Skeletal muscle tissue (tissue), 4 donors: ENCODE data around the gene TRIAP1. TPM values are rescaled to one million over a fixed set of nuclear protein-coding genes. Genes with fewer than 3 reads are reported as not detected.

Experiments
- H3K27ac ChIP-seq: one replicate; pipeline ENCODE4 v1.7.0; 2013; ENCODE audit warnings: mild to moderate bottlenecking, low read depth, low read length, inconsistent platforms
- H3K27me3 ChIP-seq, 3 donors: one replicate each; pipeline ENCODE4 v1.7.0; 2013; ENCODE audit warnings: low read length in 3 of 3; ENCODE audit not compliant: control insufficient read depth in 3 of 3, insufficient read depth in 3 of 3
- H3K36me3 ChIP-seq, 3 donors: one replicate each; pipeline ENCODE4 v1.7.0; 2013; ENCODE audit warnings: low read length in 3 of 3; ENCODE audit not compliant: control insufficient read depth in 3 of 3, insufficient read depth in 3 of 3
- H3K4me1 ChIP-seq, 3 donors: one replicate each; pipeline ENCODE4 v1.7.0; 2013; ENCODE audit warnings: low read length in 3 of 3, mild to moderate bottlenecking in 3 of 3; ENCODE audit not compliant: control insufficient read depth in 3 of 3, insufficient read depth in 3 of 3
- H3K4me3 ChIP-seq, 3 donors: one replicate each; pipeline ENCODE4 v1.7.0; 2013; ENCODE audit warnings: low read length in 3 of 3
- H3K9ac ChIP-seq, 3 donors: one replicate each; pipeline ENCODE4 v1.7.0; 2013; ENCODE audit warnings: low read length in 3 of 3, mild to moderate bottlenecking in 3 of 3, moderate library complexity in 2 of 3, low read depth in 1 of 3
- H3K9me3 ChIP-seq, 3 donors: one replicate each; pipeline ENCODE4 v1.7.0; 2013; ENCODE audit warnings: low read length in 3 of 3; ENCODE audit not compliant: control insufficient read depth in 3 of 3
- total RNA-seq: library from RNA; depleted of rRNA; stranded (reverse); fragments of >200 nt; gene quantifications from one replicate; pipeline ENCODE4 v1.2.3, GENCODE V29; 2014
- donor health status: Osteomylitis.

The TRIAP1 gene
- total RNA-seq, 1 donor from 2014 or later: 18.8 TPM

DNA sequence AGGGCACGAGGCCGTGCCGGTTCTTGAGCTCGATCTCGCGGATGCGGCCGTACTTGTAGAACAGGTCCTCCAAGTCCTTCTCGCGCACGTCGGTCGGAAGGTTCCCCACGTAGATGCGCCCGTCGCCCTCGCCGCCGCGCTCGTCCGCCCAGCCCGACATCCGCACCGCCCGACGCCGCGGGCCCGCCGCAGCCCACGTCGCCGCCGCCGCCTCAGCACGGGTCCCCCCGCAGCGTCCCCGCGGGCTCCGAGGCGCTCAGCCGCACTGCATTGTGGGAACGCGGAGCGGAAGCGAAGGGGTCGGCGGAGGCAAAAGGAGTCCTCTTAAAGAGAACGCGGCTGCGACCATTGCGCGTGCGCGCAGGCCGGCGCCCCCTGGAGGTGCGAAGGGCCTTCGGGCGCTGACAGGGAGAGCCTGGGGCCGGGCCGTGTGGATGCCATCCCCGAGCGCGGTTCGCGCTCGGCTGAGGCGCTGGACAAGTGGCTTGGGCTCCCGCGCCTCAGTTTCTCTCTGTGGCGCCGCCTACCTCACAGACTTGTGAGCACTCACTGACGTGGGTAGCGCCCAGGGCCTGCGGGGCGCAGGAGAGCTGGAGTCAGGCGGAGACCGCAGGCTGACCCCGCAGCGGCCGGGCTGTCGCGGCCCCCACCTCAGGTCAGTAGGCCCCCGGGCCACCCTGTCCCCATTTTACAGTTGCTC lies 23.4 kb upstream of the TRIAP1 start, which contains the start of gene SRSF9:
Gene SRSF9 (minus strand): TSS at position 299 of the 700 bp plus-strand sequence. CDS start 139 bp downstream, at position 160.
- peaks cover 17 to 23% (median 19%) of the 10 kb centered on the region in 3 donors for H3K4me1 ChIP-seq

DNA sequence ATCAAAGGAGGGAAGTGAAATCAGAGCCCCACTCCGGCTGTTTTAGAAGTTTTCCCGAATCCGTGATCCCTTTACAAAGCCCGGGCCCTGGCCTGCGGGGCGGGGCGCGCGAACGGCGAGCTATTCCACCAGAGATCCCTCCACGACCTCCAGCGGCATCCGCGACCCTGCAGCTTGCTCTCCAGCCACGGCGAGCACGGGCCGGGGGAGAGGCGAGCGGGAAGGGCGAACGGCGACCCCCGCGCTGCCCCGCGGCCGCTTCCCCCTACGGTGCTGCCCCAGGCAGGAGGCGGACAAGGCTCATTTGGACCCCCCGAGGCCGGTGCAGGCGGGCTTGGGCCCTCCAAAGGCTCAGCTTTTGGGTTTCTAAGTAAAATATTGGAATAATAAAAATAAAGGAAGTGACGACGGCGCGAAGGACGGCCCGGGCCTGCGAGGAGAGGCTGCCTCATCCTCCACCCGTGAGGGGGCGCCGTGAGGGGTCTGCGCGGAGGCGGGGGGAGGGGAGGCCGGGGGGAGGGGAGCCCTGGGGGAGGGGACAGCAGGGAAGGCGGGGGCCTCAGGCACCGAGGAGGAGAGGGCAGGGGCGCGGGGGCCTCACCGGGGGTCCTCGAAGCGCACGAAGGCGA lies 22.8 kb upstream of the TRIAP1 start:
- peak overlapping the region; percentile 74 to 96 (median 91) for H3K4me3 ChIP-seq
- peaks cover 2 to 26% (median 23%) of the 10 kb centered on the region in 3 donors for H3K36me3 ChIP-seq
- H3K27me3 ChIP-seq: no peaks in the 10 kb centered on the region
- H3K9me3 ChIP-seq: no peaks in the 10 kb centered on the region
- H3K4me1 ChIP-seq: peaks cover 17 to 23% (median 19%) of the 10 kb centered on the region in 3 donors
- H3K9ac ChIP-seq: peak overlapping the region; percentile 86 to 93 (median 91)
- H3K27ac ChIP-seq: peak overlapping the region; percentile 80

More for the DNA sequence above, 23.4 kb upstream of the TRIAP1 start, which contains the start of gene SRSF9:
- Histone ChIP-seq H3K9me3 (no peaks in the 10 kb centered on the region), H3K9ac (peak within 1 kb of the TSS; percentile 90 to 93 (median 91)), H3K4me3 (peak within 1 kb of the TSS; percentile 91 to 96 (median 95)), H3K27ac (peak within 1 kb of the TSS; percentile 80), H3K27me3 (no peaks in the 10 kb centered on the region), H3K36me3 (peaks cover 0 to 21% (median 17%) of the 10 kb centered on the region in 3 donors)

DNA sequence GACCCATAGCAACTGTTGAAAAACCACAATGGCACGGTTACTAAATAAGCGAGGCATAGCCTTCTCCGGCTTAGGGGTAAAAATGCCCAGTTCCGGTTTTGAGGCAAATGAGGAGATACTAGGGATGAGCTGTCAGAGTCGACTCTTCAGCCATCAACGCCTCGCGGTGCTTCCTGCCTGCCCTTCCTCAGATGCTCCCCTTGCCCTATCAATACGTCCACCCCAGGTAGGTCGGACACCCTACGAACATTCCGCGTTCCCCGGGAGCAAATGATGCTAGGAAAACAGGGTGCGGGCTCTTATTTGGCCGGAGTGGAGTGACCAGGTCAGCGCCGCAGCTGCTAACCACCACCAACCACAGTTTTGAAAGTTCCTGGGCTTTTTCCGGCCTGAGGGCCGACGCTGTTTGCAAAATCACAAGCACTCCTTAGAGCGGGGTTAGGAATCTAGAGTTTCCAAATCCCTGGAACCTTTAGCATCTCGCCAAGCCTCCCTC lies 22.2 kb upstream of the TRIAP1 start:
- Histone ChIP-seq H3K27ac (peak overlapping the region; percentile 80), H3K9ac (peak overlapping the region; percentile 73 to 93 (median 86)), H3K27me3 (no peaks in the 10 kb centered on the region), H3K4me1 (peaks cover 17 to 23% (median 19%) of the 10 kb centered on the region in 3 donors), H3K4me3 (peak overlapping the region; percentile 74 to 96 (median 91)), H3K36me3 (peaks cover 7 to 32% (median 29%) of the 10 kb centered on the region in 3 donors), H3K9me3 (no peaks in the 10 kb centered on the region)

DNA sequence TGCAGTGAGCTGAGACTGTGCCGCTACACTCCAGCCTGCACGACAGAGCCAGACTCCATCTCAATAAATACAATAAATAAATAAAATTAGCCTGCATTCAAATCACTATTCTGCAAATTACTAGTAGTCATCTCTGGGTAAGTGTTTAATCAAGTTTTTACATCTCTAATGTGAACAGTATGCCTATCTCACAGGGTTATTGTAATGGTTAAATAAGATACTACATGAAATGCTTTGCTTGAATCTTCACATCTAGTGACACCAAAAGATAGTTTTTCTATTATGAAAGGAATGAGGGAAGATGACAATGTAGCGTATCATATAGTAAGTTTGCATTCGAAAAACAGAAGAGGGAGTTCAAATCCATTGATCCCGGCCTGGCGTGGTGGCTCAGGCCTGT lies 21.3 kb upstream of the TRIAP1 start:
- Histone ChIP-seq H3K4me1 (peaks cover 17 to 23% (median 19%) of the 10 kb centered on the region in 3 donors), H3K9ac (no peak overlapping the region), H3K27me3 (no peaks in the 10 kb centered on the region), H3K4me3 (no peak overlapping the region), H3K36me3 (peaks cover 16 to 41% (median 38%) of the 10 kb centered on the region in 3 donors), H3K27ac (no peak overlapping the region), H3K9me3 (no peaks in the 10 kb centered on the region)

DNA sequence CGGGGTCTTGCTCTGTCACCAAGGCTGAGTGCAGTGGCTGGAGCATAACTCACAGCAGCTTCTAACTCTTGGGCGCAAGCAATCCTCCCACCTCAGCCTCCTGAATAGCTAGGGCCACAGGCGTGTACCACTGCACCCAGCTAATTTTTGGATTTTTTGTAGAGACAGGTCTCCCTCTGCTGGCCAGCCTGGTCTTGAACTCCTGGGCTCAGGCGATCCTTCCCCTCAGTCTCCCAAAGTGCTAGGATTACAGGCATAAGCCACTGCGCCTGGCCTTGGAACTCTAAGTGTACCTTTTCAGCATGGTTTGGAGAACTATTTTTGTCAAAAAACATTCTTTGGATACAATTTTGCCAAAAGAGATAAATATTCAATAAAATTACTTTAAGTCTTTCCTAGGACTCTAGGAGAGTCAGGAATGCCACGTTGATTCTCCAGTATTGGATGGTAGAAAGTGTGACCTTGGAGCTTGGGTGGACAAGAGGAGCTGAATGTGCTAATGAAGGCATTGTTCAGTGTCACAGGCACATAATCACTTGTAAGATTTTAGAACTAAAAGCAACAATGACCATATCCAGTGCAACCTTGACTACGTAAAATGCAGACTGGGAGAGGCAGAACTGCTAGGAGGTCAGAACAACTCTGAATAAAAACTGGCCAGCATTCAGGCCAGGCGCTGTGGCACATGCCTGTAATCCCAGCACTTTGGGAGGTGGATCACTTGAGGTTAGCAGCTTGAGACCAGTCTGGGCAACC lies 20.6 kb upstream of the TRIAP1 start:
- no peak overlapping the region for H3K27ac ChIP-seq
- peaks cover 21 to 47% (median 45%) of the 10 kb centered on the region in 3 donors for H3K36me3 ChIP-seq
- peaks cover 17 to 23% (median 19%) of the 10 kb centered on the region in 3 donors for H3K4me1 ChIP-seq
- no peaks in the 10 kb centered on the region for H3K9me3 ChIP-seq
- peak overlapping the region in 1 of 3 donors; percentile 33 for H3K9ac ChIP-seq
- H3K27me3 ChIP-seq: no peaks in the 10 kb centered on the region
- no peak overlapping the region for H3K4me3 ChIP-seq

DNA sequence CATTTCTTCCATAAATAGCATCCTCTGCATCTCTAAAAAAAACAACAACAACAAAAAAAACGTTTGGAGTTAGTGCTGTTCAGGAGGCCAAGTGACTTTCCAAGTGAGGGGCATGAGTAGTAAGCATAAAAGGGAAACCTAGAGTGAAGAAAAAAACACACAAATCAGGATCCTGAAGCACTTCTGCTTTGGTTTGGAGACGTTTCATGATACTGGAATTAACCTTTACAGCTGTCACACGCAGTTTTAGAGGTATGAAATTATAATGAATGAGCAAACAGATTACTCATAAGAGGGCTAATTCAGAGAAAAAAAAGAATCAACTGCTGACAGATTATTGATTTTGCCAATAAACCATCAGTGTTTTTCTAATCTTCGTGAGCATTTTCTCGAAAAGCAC lies 19.6 kb upstream of the TRIAP1 start:
- Histone ChIP-seq H3K9ac (no peak overlapping the region), H3K27ac (no peak overlapping the region), H3K9me3 (no peaks in the 10 kb centered on the region), H3K36me3 (peaks cover 25 to 55% (median 52%) of the 10 kb centered on the region in 3 donors), H3K4me3 (no peak overlapping the region), H3K27me3 (no peaks in the 10 kb centered on the region), H3K4me1 (peaks cover 17 to 23% (median 19%) of the 10 kb centered on the region in 3 donors)

DNA sequence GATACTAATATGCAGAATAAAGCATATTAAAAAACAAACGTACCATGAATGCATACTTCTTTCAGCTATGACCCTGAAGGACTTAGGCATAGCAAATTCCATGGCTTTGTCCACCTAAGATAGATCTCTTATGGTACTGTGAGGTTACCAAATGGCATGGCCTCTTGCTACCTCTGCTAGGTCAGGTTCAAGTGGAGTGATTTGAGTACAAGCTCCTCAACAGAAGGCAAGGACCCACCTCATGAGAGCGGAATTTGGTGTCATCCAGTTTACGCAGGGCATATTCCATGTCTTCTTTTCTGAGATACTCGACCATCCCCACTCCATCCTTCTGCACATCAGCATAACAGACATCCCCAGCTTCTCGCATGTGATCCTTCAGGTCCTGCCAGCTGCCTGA lies 17.5 kb upstream of the TRIAP1 start:
- H3K27me3 ChIP-seq: no peaks in the 10 kb centered on the region
- no peak overlapping the region for H3K4me3 ChIP-seq
- peaks cover 11 to 17% (median 13%) of the 10 kb centered on the region in 3 donors for H3K4me1 ChIP-seq
- H3K27ac ChIP-seq: no peak overlapping the region
- H3K9ac ChIP-seq: no peak overlapping the region
- H3K36me3 ChIP-seq: peaks cover 30 to 70% (median 65%) of the 10 kb centered on the region in 3 donors
- no peaks in the 10 kb centered on the region for H3K9me3 ChIP-seq

DNA sequence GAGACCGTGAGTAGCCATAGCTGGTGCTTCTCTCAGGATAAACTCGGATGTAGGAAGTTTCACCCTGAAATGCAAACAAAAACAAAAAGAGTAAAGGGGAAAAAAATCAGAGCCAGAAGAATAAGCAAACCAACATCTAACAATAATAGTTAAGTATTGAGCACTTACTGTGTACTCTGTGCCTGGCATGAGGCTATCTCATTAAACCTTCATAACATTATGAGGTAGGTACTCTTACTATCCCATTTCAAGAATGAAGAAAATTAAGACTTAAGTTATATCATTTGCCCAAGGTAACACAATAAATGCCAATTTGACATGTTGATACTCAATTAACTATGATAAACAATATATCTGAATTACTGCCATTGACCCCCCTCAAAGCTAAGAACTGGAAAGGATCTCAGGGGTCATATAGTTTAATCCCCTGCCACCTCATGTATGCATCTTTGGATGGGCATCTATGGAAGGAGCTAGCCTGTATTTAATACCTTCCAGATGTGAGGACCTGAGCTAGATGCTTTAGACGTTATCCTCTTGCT lies 16.0 kb upstream of the TRIAP1 start:
- no peaks in the 10 kb centered on the region for H3K9me3 ChIP-seq
- peaks cover 34 to 80% (median 70%) of the 10 kb centered on the region in 3 donors for H3K36me3 ChIP-seq
- H3K9ac ChIP-seq: no peak overlapping the region
- no peaks in the 10 kb centered on the region for H3K27me3 ChIP-seq
- no peak overlapping the region for H3K27ac ChIP-seq
- H3K4me3 ChIP-seq: no peak overlapping the region
- H3K4me1 ChIP-seq: peaks cover 3 to 4% (median 4%) of the 10 kb centered on the region in 3 donors

DNA sequence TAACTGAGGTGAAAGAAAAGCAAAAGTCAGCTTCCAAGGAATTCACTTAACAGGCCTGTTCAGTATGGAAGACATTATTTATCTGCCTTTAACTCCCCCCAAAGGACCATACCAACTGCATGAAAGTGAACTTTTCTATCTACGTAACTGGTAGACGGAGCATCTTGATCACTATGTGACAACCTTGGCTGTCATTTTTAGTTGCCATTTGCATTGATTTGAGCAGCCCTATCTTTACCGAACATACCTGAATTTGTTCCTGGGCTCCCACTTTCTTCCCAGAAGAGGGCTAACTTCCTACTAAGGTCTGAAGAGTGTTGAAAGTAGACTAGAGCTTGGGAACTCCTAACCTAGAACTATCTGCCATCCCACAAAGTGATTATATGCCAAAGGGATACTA lies 14.0 kb upstream of the TRIAP1 start:
- Histone ChIP-seq H3K4me1 (no peaks in the 10 kb centered on the region), H3K27me3 (no peaks in the 10 kb centered on the region), H3K4me3 (no peak overlapping the region), H3K9ac (no peak overlapping the region), H3K36me3 (peaks cover 46 to 77% (median 75%) of the 10 kb centered on the region in 3 donors), H3K9me3 (no peaks in the 10 kb centered on the region), H3K27ac (no peak overlapping the region)
